BJ (cell line): ENCODE data around the gene INHBC. TPM values are rescaled to one million over a fixed set of nuclear protein-coding genes. Genes with fewer than 3 reads are reported as not detected.

Experiments used
- CTCF ChIA-PET: fragments of 350-600 bp; formaldehyde crosslinking; extraction: SDS; loops from one replicate; lab custom pipeline; 2021; ENCODE audit warnings: antibody characterized with exemption, inconsistent platforms; lab: Yijun Ruan, JAX
- POLR2A ChIA-PET: fragments of 300-600 bp; sonication (Branson Sonifier 250); formaldehyde crosslinking; extraction: SDS; loops from one replicate; lab custom pipeline; 2021; ENCODE audit warnings: antibody characterized with exemption; lab: Charles Lee
- DNase-seq: peaks from one replicate; pipeline ENCODE4 v3.0.0-alpha.2; 2011; ENCODE audit warnings: low read depth
- H3K27me3 ChIP-seq: 2 replicates; pipeline ENCODE4 v1.6.0; 2011; ENCODE audit warnings: low read length; ENCODE audit not compliant: control insufficient read depth, insufficient read depth
- H3K36me3 ChIP-seq: 2 replicates; pipeline ENCODE4 v1.5.1; 2011; ENCODE audit warnings: low read length; ENCODE audit not compliant: control insufficient read depth, insufficient read depth
- H3K4me3 ChIP-seq: 2 replicates; pipeline ENCODE4 v1.5.1; 2011; ENCODE audit warnings: low read depth, mild to moderate bottlenecking, control low read depth, low read length
- CTCF ChIP-seq: IDR thresholded peaks from 2 replicates; pipeline ENCODE4 v1.5.1; 2011; ENCODE audit warnings: low read depth, mild to moderate bottlenecking, control low read depth, inconsistent platforms, low read length, moderate library complexity; ENCODE audit not compliant: insufficient read depth
- polyA plus RNA-seq: library from polyadenylated mRNA; depleted of rRNA; stranded (reverse); fragments of >200 nt; gene quantifications from 2 replicates; pipeline ENCODE4 v1.2.3, GENCODE V29; 2011

The INHBC gene
- polyA plus RNA-seq, 1 experiment: 0.09 TPM

DNA sequence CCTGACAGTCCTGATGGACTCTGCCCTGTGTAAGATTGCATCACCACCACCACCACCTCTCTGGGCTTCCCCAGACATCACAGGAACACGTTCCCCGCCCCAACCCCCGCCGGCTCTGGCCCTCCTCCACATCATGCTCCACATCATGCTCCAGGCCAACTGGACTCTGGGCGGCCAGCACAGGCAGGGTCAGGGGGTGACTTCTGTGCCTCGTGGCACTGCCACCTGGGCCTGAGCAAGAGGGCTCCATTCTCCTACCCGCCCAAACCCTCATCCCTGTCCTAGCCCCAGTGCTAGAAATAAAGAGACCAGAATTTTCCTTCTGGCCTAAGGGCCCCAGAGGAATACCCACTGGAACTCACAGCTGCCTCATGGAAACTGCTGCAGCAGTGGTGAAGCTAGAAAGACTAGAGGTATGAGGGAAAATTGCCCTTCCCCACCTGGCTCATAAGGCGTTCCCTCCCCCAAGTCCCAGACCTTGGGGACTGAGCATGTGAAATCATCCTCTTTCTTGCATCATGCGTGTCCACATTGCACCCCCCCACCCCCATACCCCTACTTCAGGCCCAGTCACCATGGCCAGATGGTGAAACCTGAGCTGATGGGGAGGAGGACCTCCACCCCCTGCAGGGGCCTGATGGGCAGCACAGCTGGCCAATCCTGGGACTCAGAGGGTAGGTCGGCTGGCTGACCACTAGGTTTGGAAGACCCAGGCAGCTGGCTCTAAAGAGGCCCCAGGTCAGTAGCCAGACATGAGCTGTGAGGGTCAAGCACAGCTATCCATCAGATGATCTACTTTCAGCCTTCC is 20.2 kb downstream of the INHBC start, which contains the start of gene INHBE:
Gene INHBE, plus strand, starts transcription at position 742 of the 808 bp plus-strand sequence. CDS start 230 bp downstream, outside the sequence.
- no peak for TF ChIP-seq CTCF
- ChIA-PET CTCF (interaction anchor here (0.9 to 16.7 kb wide), 22 partner anchors 8 to 241 kb away, joined by 3 to 411 read pairs (median 6); partner anchors contain the start of gene INHBC), POLR2A (interaction anchor here (0.6 kb wide), 2 partner anchors 112 to 336 kb away, joined by 8 read pairs; no protein-coding TSS in a partner anchor)
- Histone ChIP-seq H3K27me3 (no peaks in the 10 kb centered on the region), H3K4me3 (peak within 1 kb of the TSS; percentile 8), H3K36me3 (no peaks in the 10 kb centered on the region)
- peak; percentile 57 for DNase-seq

- Histone ChIP-seq H3K4me3 (peak overlapping the region; percentile 8), H3K36me3 (no peaks in the 10 kb centered on the region), H3K27me3 (no peaks in the 10 kb centered on the region)
- ChIA-PET POLR2A (interaction anchor here (0.6 kb wide), 3 partner anchors 113 to 337 kb away, joined by 3 to 8 read pairs (median 8); no protein-coding TSS in a partner anchor), CTCF (interaction anchor here (0.6 to 16.7 kb wide), 28 partner anchors 7 to 343 kb away, joined by 3 to 411 read pairs (median 4); partner anchors contain the start of gene INHBC)
- DNase-seq: no peak
- no peak for TF ChIP-seq CTCF
These were observed 21.0 kb downstream of the INHBC start for GRCh38 chr12:57455374-57456144.

DNA sequence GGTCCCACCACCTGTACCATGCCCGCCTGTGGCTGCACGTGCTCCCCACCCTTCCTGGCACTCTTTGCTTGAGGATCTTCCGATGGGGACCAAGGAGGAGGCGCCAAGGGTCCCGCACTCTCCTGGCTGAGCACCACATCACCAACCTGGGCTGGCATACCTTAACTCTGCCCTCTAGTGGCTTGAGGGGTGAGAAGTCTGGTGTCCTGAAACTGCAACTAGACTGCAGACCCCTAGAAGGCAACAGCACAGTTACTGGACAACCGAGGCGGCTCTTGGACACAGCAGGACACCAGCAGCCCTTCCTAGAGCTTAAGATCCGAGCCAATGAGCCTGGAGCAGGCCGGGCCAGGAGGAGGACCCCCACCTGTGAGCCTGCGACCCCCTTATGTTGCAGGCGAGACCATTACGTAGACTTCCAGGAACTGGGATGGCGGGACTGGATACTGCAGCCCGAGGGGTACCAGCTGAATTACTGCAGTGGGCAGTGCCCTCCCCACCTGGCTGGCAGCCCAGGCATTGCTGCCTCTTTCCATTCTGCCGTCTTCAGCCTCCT is 21.6 kb downstream of the INHBC start:
- peak; percentile 71 for TF ChIP-seq CTCF
- H3K36me3 ChIP-seq: no peaks in the 10 kb centered on the region
- DNase-seq: no peak
- H3K4me3 ChIP-seq: peak overlapping the region; percentile 8
- no peaks in the 10 kb centered on the region for H3K27me3 ChIP-seq
- POLR2A ChIA-PET: interaction anchor here (0.6 kb wide), 1 partner anchor 206 kb away, joined by 3 read pairs; no protein-coding TSS in a partner anchor
- CTCF ChIA-PET: interaction anchor here (0.6 to 16.7 kb wide), 25 partner anchors 10 to 344 kb away, joined by 3 to 411 read pairs (median 4); partner anchors contain the start of gene INHBC

- no peak for DNase-seq
- TF ChIP-seq CTCF: no peak
- Histone ChIP-seq H3K36me3 (no peaks in the 10 kb centered on the region), H3K27me3 (no peaks in the 10 kb centered on the region), H3K4me3 (no peak overlapping the region)
- POLR2A ChIA-PET: no interaction called here
- CTCF ChIA-PET: interaction anchor here (0.6 to 16.7 kb wide), 13 partner anchors 9 to 216 kb away, joined by 3 to 411 read pairs (median 4); no protein-coding TSS in a partner anchor
These were observed 22.3 kb downstream of the INHBC start for GRCh38 chr12:57456737-57457490.
